ENCODE measurements around the gene ZBTB4.
"Not testable (repeated sequence)": the region's sequence is repeated elsewhere in the genome, so short reads cannot be mapped to it uniquely, and the experiment has no call there.

ZBTB4 gene

DNA sequence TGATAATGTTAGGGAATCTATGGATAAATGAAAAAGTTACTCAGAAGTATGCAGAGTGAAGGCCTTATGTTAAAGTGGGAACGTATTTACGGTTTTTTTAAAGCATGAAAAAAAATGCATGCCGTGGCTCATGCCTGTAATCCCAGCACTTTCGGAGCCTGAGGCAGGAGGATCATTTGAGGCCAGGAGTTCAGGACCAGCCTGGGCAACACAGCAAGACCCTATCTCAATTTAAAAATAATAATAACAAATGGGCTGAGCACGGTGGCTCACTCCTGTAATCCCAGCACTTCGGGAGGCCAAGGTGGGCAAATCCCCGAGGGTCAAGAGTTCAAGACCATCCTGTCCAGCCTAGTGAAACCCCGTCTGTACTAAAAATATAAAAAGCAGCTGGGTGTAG lies 10.7 kb upstream of the ZBTB4 start:
- DNase-seq: no peak

DNA sequence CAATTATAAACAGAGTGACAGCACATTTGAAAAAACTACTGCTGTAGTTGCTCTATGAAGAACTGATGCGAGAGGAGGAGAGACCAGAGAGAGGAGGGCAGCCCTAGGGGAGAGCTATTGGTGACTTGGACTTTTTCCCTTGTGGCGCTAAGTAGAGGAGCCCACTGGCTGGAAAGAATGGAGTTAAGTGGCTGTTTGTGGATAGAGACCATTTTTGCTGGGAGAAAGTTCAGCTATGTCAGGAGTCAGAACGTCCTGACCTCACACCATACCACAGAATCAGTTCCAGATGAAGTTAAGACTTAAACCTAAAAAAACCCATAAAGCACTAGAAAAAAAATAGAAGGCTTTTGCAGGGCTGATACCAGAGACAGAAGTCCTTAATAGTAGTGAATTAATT lies 6.8 kb upstream of the ZBTB4 start:
- no peak for DNase-seq

DNA sequence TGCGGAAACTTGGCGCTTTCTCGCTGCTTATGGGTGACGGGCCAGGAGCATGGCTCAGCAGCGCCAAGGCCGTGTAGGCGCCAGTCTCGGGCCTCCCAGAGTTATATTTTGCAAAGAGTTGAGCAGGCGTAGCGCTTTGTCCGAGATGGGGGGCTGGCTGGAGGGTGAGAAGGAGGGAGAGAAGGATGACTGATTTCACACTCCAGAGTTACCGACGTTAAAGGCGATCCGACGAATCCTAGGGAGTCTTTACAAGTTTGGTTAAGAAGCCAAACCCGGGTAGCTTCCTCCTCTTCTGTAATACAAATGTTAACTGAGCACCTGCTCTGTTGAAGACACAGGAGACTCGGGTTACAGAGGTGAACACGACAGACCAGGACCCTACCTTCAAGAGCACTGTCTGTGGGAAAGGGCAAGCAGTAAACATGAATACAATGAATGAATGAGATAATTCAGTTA lies 5.5 kb upstream of the ZBTB4 start:
- DNase-seq: no peak

DNA sequence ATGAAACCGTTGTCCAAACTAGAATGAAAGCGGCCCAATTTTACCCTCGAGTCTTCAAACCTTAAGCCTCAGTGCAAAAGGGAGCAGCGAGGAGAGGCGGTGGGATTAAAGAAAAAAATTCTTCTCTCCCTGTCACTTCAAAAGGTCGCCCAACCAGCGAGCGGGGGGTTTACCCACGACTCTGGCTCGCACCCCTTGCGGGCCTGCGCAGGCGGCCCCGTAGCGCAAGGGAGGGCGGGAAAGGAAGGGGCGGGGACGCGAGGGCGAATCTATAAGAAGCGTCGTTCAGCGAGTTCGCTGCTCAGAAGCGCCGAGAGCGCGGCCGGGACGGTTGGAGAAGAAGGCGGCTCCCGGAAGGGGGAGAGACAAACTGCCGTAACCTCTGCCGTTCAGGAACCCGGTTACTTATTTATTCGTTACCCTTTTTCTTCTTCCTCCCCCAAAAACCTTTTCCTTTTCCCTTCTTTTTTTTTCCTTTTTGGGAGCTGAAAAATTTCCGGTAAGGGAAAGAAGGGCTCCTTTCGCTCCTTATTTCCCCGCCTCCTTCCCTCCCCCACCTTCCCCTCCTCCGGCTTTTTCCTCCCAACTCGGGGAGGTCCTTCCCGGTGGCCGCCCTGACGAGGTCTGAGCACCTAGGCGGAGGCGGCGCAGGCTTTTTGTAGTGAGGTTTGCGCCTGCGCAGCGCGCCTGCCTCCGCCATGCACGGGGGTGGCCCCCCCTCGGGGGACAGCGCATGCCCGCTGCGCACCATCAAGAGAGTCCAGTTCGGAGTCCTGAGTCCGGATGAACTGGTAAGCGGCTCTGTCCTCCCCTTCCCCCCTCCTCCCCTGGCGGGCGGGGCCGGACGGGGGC lies 4.9 kb upstream of the ZBTB4 start, which contains the start of gene POLR2A:
Gene POLR2A, plus strand, starts transcription at position 300 of the 852 bp plus-strand sequence.
- peak; percentile 96 for DNase-seq

DNA sequence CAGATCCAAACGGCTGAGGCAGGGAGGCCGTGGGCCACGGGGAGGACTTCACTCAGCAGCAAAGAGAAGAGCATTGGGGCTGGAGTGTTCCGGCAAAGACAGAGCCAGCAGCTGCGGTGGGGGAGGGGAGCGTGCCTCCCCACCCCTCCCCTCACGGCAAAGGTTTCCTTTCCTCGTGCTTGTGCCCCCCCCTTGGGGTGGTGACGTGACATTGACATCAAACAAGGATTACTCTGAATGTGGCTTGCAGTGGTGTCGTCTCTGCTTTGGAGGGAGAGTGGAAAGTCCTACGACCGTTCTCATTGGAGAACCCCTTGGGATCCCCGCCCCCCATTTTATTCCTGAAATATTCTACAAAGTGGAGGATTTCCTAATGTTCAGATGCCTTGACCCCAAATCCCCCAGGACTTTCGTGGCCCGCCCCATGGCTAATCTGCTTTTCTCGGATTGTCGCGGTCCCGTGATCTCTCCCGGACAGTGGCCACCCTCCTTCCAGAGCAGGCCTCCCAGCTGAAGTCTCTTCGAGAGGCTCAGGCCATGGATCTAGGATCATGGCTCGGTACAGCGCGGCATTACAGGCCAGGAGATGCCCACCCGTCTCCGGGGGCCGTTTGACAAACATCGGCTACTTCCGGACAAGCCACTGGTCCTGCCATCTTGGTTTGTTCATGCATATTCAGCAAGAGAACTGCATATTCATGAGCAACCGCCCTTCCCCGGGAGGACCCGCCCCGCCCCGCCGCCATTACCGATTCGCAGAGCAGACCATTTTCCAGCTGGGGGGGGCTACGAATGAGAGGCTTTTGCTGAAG lies 4.0 kb upstream of the ZBTB4 start:
- DNase-seq: peak; percentile 96

DNA sequence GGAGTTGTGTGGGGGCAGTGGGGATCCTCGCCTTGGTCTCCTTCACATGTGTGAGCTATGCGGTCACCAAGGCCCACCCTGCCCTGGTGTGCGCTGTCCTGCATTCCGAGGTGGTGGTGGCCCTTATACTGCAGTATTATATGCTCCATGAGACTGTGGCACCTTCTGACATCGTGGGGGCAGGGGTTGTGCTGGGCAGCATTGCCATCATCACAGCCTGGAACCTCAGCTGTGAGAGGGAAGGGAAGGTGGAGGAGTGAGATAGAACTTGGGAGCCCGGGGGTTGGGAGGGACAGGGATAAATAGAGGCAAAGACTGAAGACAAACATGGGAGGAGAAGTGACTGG lies 3.3 kb upstream of the ZBTB4 start:
- not testable (repeated sequence) for DNase-seq

DNA sequence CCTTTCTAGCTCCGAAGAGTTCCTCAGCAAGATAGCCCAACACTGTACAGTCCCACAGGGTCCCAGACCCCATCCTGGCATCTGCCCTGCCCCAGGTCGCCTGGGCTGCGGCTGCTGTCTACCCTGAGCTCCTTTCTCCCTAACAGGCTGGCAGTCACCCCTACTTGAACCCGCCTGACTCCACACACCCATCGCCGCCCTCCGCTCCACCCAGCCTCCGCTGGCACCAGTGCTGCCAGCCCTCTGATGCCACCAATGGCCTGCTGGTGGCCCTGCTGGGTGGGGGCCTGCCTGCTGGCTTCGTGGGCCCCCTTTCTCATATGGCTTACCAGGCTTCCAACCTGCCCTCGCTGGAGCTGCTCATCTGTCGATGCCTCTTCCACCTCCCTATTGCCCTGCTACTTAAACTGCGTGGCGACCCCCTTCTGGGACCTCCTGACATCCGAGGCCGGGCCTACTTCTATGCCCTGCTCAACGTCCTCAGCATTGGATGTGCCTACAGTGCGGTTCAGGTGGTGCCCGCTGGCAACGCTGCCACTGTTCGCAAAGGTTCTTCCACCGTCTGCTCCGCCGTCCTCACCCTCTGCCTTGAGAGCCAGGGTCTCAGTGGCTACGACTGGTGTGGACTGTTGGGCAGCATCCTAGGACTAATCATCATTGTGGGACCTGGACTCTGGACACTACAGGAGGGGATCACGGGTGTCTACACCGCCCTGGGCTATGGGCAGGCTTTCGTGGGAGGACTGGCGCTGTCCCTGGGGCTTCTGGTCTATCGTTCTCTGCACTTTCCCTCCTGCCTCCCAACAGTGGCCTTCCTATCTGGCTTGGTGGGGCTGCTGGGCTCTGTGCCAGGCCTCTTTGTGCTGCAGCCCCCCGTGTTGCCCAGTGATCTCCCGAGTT lies 2.7 kb upstream of the ZBTB4 start:
- DNase-seq: not testable (repeated sequence)

DNA sequence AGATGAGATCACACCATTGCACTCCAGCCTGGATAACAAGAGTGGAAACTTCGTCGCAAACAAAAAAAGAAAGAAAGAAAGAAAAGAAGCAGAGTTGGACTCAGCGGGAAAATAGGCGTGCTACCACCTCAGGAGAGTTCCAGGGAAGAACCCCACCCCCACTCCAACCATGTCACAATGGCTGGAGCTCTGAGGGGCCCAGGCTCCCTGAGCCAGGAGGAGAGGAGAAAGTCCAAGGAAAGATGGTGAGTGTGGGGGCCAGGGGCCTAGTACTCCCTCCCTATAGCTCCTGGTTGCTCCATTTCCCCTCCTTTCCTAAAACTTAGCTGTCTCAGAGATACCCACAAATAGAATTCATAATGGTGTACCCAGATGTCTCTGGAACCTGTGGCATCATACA lies 1.8 kb upstream of the ZBTB4 start, which contains the start of gene SLC35G6:
Gene SLC35G6, plus strand, starts transcription at position 172 of the 400 bp plus-strand sequence. Its CDS starts 71 bp downstream, at position 243.
- not testable (repeated sequence) for DNase-seq

DNA sequence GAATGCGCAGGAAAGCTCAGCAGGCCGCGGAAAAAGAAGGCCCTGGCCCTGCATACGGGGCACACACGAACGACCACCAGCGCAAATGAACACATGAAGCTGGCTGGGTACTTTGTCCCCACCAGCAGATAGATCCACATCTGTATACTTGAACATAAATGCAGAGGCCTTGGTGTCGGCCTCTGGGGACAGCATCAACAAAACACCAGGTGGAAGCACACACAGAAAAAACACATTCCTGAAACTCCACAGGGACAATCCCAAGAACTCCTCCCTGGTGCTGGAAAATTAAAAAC lies 606 bp upstream of the ZBTB4 start:
- DNase-seq: no peak

DNA sequence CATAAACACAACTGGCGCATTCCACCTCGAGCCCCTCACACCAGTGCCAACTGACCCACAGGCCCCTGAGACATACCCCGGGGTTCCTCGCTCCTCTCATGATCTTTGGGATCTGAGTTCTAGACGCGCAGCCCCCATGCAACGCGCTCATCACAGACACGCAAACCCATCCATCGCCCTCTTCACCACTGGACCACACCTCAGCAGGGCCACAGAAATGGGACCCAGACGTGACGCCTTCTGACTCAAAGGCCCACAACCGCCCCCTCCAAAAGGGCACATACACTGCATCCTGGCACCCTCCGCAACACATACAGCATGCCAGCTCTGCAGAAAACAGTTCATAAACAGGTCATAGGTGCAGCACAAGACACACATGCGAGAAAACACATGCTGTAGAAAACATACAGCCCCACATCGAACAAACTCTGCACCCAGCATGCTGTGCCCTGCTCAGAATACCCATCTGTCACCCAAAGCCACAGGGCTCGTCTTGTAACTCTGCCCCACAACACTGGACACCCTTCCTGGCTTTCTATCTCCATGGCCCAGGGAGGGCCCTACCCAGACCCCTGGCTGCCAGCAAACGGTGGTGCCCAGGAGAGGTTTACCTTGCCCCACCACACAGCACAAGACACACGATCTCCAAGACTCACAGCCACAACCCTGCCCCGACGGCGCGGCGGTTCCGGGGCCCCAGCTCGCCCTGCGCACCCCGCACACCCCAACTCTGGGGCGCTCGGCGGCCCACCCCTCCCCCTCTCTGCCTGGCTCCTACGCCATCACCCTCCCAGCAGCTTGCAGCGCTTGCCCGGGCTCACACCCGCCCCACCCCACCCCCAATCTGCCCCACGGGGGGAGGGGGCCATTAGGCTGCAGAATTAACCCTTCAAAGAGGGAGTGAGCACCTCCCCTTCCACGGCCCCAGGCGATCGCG lies 887 bp downstream of the ZBTB4 start:
- peak; percentile 56 for DNase-seq

DNA sequence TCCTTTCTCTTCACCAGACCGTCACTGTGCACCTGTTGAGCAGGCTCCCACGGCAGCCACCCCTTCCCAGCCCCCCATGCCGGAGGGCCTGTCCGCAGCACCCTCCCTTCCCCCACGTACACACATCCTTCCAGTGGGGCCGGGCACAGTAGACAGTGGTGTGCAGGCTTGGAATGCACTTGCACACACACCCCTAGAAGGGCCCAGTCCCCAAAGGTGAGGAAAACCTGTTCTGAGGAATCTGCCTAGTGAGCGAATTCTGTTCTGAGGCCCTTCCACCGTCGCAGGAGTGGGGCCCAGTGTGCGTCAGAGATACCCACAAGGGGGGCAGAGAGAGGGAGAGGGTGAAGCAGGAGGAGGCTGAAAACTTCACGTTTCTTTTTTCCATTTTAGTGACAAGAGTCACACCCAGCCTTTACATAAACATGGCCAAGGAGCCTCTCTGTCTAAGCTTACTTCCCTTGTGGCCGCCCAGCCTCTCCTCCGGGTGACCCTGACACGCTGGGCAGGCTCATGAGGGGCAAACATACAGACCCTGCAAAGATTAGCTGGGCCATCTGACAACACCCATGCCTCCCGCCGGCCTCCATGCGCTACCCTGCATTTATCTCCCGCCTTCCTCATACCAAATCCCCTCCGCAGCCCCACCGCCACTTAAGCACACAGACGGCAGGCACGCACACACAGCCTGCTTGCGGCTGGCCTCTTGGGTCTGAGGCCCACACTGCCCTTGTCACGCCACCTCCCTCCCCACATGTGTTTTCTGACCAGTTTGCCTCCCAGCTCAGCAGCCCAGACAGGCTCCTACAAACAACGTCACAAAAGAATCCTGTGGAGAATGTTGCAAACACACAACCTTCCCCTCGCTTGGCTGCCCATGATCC lies 1.8 kb downstream of the ZBTB4 start:
- peak; percentile 40 for DNase-seq

DNA sequence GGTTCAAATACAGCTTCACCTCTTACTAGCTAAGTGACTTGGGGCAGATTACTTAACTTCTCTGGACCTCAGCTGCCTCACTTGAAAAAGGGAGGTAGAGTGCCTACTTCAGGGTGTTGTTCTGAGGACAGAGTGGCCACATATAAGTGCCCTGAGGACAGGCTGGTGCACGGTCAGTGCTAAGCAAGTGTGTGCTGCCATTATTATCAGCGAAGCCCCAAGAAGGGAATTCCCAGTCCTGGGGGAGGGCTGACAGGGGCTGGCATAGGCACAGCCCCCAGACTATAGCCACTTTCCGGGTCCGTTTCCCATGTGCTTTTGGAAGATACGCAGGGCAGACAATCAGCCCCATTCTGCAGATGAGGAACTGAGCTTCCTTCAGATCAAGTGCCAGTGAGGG lies 2.5 kb downstream of the ZBTB4 start:
- no peak for DNase-seq

DNA sequence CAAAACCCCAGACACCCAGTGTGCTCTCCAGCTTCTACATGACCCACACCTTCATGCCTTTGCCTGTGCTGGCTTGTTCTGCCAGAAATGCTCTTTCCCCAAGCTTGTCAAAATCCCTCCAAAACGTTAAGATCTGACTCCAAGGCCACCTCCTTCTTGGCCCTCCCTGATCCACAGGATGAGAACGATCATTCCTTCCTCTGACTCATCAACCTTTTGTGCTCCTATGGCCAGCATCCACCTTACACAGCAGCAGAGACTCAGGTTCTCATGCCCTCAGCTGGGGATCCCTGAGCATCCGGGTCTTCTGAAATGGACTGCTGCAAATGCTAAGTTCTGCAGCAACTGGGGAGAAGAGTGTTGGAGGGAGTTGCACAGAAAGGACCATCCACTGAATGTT lies 2.9 kb downstream of the ZBTB4 start:
- DNase-seq: no peak

DNA sequence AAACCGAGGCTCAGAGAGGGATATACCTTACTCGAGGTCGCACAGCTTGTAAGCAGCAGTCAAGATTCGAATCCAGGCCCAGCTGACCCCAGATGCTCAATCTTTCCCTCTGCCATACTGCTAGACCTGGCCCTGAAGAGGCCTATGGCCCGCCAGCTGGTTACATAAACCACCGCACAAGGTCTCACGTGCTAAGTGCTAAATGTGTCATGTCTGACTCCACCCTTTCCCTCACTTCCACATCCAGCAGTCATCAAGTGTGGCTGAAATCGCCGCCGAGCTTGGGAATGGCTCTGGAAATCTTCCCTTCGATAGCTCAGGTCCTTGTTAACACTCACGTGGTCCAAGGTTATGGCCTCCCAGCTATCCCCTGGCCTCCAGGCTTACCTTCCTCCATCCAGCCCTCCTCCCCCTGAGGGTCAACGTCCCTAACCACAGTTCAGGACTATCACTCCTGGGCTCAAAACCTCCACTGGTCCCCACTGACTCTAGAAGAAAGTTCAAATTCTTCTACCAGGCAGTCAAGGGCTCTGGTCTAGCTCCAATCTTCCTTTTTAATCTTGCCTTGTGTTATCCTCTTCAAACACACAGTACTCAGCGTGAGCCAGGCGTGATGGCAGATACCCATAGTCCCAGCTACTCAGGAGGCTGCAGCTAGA lies 3.5 kb downstream of the ZBTB4 start:
- DNase-seq: no peak

DNA sequence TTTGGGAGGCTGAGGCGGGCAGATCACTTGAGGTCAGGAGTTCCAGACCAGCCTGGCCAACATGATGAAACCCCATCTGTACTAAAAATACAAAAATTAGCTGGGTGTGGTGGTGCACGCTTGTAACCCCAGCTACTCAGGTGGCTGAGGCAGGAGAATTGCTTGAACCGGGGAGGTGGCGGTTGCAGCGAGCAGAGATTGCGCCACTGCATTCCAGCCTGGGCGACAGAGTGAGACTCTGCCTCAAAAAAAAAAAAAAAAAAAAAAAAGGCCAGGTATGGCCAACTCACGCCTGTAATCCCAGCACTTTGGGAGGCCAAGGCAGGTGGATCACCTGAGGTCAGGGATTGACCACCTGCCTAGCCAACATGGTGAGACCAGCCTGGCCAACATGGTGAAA lies 4.7 kb downstream of the ZBTB4 start:
- DNase-seq: not testable (repeated sequence)

DNA sequence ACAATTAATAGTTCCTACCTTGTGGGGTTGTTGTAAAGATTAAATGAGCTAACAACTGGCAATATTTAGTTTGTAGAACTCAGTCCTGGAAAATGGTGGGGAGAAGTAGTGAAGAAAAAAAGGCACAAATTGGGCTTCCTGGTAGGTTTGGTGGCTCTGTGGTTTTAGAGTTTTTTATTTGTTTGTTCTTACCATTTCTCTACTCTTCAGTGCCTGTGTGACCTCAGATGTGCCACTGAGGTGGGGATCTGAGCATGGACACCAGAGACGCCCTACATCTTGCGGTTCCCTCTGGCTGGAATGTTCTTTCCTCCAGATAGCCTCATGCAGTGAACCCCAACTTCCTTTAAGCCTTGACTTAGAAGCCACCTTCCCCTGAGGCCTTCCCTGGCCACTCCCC lies 7.7 kb downstream of the ZBTB4 start:
- DNase-seq: no peak

DNA sequence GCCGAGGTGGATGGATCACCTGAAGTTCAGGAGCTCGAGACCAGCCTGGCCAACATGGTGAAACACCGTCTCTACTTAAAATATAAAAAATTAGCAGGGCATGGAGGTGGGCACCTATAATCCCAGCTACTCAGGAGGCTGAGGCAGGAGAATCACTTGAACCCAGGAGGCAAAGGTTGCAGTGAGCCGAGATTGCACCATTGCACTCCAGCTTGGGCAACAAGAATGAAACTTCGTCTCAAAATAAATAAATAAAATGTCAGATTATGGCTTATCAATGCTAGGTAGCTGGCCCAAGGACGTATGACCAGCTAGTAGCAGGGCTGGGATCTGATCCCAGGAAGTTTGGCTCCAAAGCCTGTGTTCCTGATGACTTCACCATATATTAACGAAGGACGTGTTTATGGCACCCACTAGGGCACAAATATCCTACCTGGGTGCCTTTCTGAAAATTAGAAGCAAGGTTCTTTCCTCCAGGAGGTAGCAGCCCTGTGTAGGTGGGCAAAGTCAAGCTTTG lies 8.9 kb downstream of the ZBTB4 start:
- DNase-seq: not testable (repeated sequence)

DNA sequence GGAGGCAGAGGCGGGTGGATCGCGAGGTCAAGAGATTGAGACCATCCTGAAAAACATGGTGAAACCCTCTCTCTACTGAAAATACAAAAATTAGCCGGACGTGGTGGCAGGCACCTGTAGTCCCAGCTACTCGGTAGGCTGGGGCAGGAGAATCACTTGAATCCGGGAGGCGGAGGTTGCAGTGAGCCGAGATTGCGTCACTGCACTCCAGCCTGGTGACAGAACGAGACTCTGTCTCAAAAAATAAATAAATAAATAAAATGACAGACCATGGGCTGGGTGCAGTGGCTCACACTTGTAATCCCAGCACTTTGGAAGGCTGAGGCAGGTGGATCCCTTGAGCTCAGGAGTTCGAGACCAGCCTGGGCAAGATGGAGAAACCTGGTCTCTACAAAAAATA lies 9.6 kb downstream of the ZBTB4 start:
- DNase-seq: not testable (repeated sequence)

DNA sequence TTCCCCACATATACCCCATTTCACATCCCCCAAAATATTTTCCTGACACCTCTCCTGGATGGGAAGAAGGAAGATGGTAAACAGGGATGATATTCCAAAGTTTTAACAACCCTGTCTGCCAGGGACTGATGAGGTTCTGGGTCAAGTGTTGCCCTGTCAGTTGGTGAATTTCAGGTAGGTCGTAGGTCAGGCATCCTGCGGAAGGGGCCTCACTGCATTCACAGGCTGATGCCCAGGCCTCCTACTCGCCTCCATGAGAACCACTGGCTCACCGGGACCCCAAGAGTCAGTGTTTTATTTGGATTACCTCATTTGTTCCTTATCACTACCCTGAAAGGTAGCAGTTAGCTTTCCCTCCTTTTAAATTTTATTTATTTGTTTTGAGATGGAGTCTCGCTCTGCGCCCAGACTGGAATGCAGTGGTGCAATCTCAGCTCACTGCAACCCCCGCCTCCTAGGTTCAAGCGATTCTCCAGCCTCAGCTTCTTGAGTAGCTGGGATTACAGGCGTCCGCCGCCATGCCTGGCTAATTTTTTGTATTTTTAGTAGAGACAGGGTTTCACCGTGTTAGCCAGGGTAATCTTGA lies 10.5 kb downstream of the ZBTB4 start:
- no peak for DNase-seq

DNA sequence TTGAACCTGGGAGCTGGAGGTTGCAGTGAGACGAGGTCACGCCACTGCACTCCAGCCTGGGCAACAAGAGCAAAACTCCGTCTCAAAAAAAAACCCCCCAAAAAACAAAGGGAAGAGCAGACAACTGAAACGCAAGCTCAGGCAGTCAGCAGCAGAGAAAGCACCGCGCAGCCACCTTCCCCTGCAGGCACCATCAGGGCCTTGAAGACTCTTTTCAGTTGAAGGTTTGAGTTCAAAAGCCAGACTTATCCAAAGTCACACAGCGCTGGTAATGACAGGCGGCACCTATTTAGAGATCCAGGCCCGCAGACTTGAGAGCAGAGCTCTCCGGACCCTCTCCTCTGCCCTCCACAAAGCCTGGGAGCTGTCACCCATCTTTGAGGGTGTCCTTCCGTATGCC lies 11.1 kb downstream of the ZBTB4 start:
- DNase-seq: no peak

Data from activated naive CD4-positive, alpha-beta T cell treated with anti-CD3 and anti-CD28 coated beads, Interleukin-2, amount 50 U/mL, for 16 hours (primary cell).